Activated CD8-positive, alpha-beta memory T cell treated with anti-CD3 and anti-CD28 coated beads for 48 hours (primary cell): ENCODE data around the gene KRTAP10-11.
"Not testable (repeated sequence)": the region's sequence is repeated elsewhere in the genome, so short reads cannot be mapped to it uniquely, and the experiment has no call there.

ENCODE experiments used
- DNase-seq, 3 experiments: peaks; one replicate each; pipeline ENCODE4 v3.0.0-alpha.2; 2020; ENCODE audit warnings: low read depth in 2 of 3, low spot score in 2 of 3

The KRTAP10-11 gene

GRCh38 chr21:44614961-44615391 is 31.2 kb upstream of the KRTAP10-11 start:
- DNase-seq = no peak

GRCh38 chr21:44615466-44615865 is 30.7 kb upstream of the KRTAP10-11 start:
- no peak for DNase-seq

GRCh38 chr21:44615911-44616590 is 30.2 kb upstream of the KRTAP10-11 start:
- DNase-seq = no peak

- no peak for DNase-seq
Measured at GRCh38 chr21:44616591-44616926, 29.7 kb upstream of the KRTAP10-11 start.

GRCh38 chr21:44617071-44617501 is 29.1 kb upstream of the KRTAP10-11 start:
- DNase-seq = no peak

- DNase-seq = no peak
Measured at GRCh38 chr21:44618504-44618903, 27.7 kb upstream of the KRTAP10-11 start.

GRCh38 chr21:44618909-44619308 is 27.3 kb upstream of the KRTAP10-11 start:
- peak in 1 of 3 experiments; percentile 10 for DNase-seq

- DNase-seq = no peak
Measured at GRCh38 chr21:44619886-44620285, 26.3 kb upstream of the KRTAP10-11 start.

GRCh38 chr21:44623575-44623974 is 22.6 kb upstream of the KRTAP10-11 start:
- DNase-seq = no peak

GRCh38 chr21:44625756-44626155 is 20.5 kb upstream of the KRTAP10-11 start:
- DNase-seq = no peak

- DNase-seq = no peak
Measured at GRCh38 chr21:44626262-44626661, 20.0 kb upstream of the KRTAP10-11 start.

GRCh38 chr21:44626673-44627143 is 19.5 kb upstream of the KRTAP10-11 start, which contains the start of gene KRTAP10-9:
Gene KRTAP10-9, plus strand, starts transcription at chr21:44627093. Its CDS starts 79 bp downstream, at chr21:44627172.
- no peak for DNase-seq

- not testable (repeated sequence) for DNase-seq
Measured at GRCh38 chr21:44627181-44627822, 18.9 kb upstream of the KRTAP10-11 start.

- not testable (repeated sequence) for DNase-seq
Measured at GRCh38 chr21:44627831-44628233, 18.4 kb upstream of the KRTAP10-11 start.

GRCh38 chr21:44628707-44629391 is 17.4 kb upstream of the KRTAP10-11 start:
- no peak for DNase-seq

- no peak for DNase-seq
Measured at GRCh38 chr21:44630440-44630839, 15.8 kb upstream of the KRTAP10-11 start.

GRCh38 chr21:44632067-44632466 is 14.1 kb upstream of the KRTAP10-11 start:
- DNase-seq = no peak

- DNase-seq = no peak
Measured at GRCh38 chr21:44636209-44637017, 9.8 kb upstream of the KRTAP10-11 start.

- no peak for DNase-seq
Measured at GRCh38 chr21:44637018-44637850, 9.0 kb upstream of the KRTAP10-11 start, which contains the start of gene KRTAP10-10. Gene KRTAP10-10, plus strand, starts transcription at chr21:44637356. Its CDS starts 62 bp downstream, at chr21:44637418.

GRCh38 chr21:44637851-44638348 is 8.3 kb upstream of the KRTAP10-11 start:
- not testable (repeated sequence) for DNase-seq
